Activated T-cell treated with anti-CD3 and anti-CD28 coated beads for 24 hours (primary cell): ENCODE results near the gene CST9.

ENCODE experiments used
- DNase-seq: peaks from one replicate; pipeline ENCODE4 v3.0.0-alpha.2; 2020; ENCODE audit warnings: low read depth

Gene CST9

GRCh38 chr20:23605867-23606651 lies at the start of gene CST9:
Gene CST9 (minus strand): TSS chr20:23605917. CDS start chr20:23605864, 53 bp downstream.
- no peak for DNase-seq

- no peak for DNase-seq
These were observed 49.0 kb upstream of the CST9 start for GRCh38 chr20:23654717-23655116.

GRCh38 chr20:23654000-23654399 lies 48.3 kb upstream of the CST9 start:
- DNase-seq: no peak

- no peak for DNase-seq
These were observed 47.8 kb upstream of the CST9 start for GRCh38 chr20:23653400-23653938.

- no peak for DNase-seq
These were observed 47.2 kb upstream of the CST9 start for GRCh38 chr20:23652926-23653325.

GRCh38 chr20:23652371-23652770 lies 46.7 kb upstream of the CST9 start:
- DNase-seq: no peak

- DNase-seq: no peak
These were observed 45.4 kb upstream of the CST9 start for GRCh38 chr20:23651117-23651516.

GRCh38 chr20:23649830-23650417 lies 44.2 kb upstream of the CST9 start:
- no peak for DNase-seq

- DNase-seq: no peak
These were observed 43.5 kb upstream of the CST9 start for GRCh38 chr20:23649242-23649641.

GRCh38 chr20:23647346-23647745 lies 41.6 kb upstream of the CST9 start:
- DNase-seq: no peak

- no peak for DNase-seq
These were observed 40.6 kb upstream of the CST9 start for GRCh38 chr20:23646106-23646873.

- DNase-seq: no peak
These were observed 39.9 kb upstream of the CST9 start for GRCh38 chr20:23645575-23645974.

GRCh38 chr20:23644164-23644563 lies 38.4 kb upstream of the CST9 start:
- DNase-seq: no peak

- DNase-seq: no peak
These were observed 37.9 kb upstream of the CST9 start for GRCh38 chr20:23643659-23644058.

- DNase-seq: no peak
These were observed 36.4 kb upstream of the CST9 start for GRCh38 chr20:23641936-23642751.

- no peak for DNase-seq
These were observed 35.3 kb upstream of the CST9 start for GRCh38 chr20:23640671-23641667.

GRCh38 chr20:23640018-23640601 lies 34.4 kb upstream of the CST9 start:
- DNase-seq: no peak

- DNase-seq: no peak
These were observed 33.8 kb upstream of the CST9 start for GRCh38 chr20:23639490-23639958.

GRCh38 chr20:23638309-23638708 lies 32.6 kb upstream of the CST9 start:
- no peak for DNase-seq
